Liver (tissue), 9 donors: ENCODE results near the gene LYRM4. TPM values are rescaled to one million over a fixed set of nuclear protein-coding genes. Genes with fewer than 3 reads are reported as not detected.

Experiments used
- DNase-seq: peaks from one replicate; pipeline ENCODE4 v3.0.0-alpha.2; 2017; ENCODE audit warnings: low spot score
- H3K27ac ChIP-seq, 2 donors: one replicate each; pipeline ENCODE4 v1.7.0; 2013; ENCODE audit warnings: inconsistent platforms in 2 of 2, low read length in 2 of 2, control low read depth in 1 of 2, low read depth in 1 of 2, mild to moderate bottlenecking in 1 of 2
- H3K27me3 ChIP-seq, 4 donors: one replicate each; pipeline versions ENCODE4 v1.6.1 to v1.7.0; 2013; ENCODE audit warnings: low read length in 3 of 4, inconsistent platforms in 1 of 4, mild to moderate bottlenecking in 1 of 4, moderate library complexity in 1 of 4; ENCODE audit not compliant: control insufficient read depth in 4 of 4, insufficient read depth in 4 of 4
- H3K36me3 ChIP-seq, 4 donors: one replicate each; pipeline versions ENCODE4 v1.6.1 to v1.7.0; 2013; ENCODE audit warnings: low read length in 3 of 4, mild to moderate bottlenecking in 3 of 4, low read depth in 1 of 4, moderate library complexity in 1 of 4; ENCODE audit not compliant: control insufficient read depth in 4 of 4, insufficient read depth in 3 of 4
- H3K4me1 ChIP-seq, 4 donors: one replicate each; pipeline versions ENCODE4 v1.6.1 to v1.7.0; 2013; ENCODE audit warnings: low read length in 3 of 4, mild to moderate bottlenecking in 3 of 4, moderate library complexity in 1 of 4; ENCODE audit not compliant: control insufficient read depth in 4 of 4, insufficient read depth in 4 of 4
- H3K4me3 ChIP-seq, 3 donors: one replicate each; pipeline versions ENCODE4 v1.6.1 to v1.7.0; 2013; ENCODE audit warnings: low read length in 3 of 3, control low read depth in 1 of 3, low read depth in 1 of 3, mild to moderate bottlenecking in 1 of 3
- H3K9ac ChIP-seq, 2 donors: one replicate each; pipeline ENCODE4 v1.7.0; 2013; ENCODE audit warnings: low read length in 2 of 2, mild to moderate bottlenecking in 2 of 2, moderate library complexity in 2 of 2, control low read depth in 1 of 2, low read depth in 1 of 2
- H3K9me3 ChIP-seq, 4 donors: one replicate each; pipeline versions ENCODE4 v1.6.1 to v1.7.0; 2013; ENCODE audit warnings: low read length in 3 of 4; ENCODE audit not compliant: control insufficient read depth in 4 of 4
- CTCF ChIP-seq: fragments of 150-350 bp; IDR thresholded peaks from 2 replicates; pipeline ENCODE4 v1.5.1; 2017; ENCODE audit warnings: improper control_type of control experiment, low read depth, low read length; ENCODE audit not compliant: missing input control
- EGR1 ChIP-seq, 2 donors: IDR thresholded peaks; 2 replicates each; pipeline ENCODE4 v1.6.1; 2016 to 2018; ENCODE audit warnings: antibody characterized with exemption in 2 of 2, low read depth in 2 of 2
- FOXA1 ChIP-seq: IDR thresholded peaks from 2 replicates; pipeline ENCODE4 v1.6.1; 2016; ENCODE audit warnings: antibody characterized with exemption
- FOXA2 ChIP-seq: IDR thresholded peaks from 2 replicates; pipeline ENCODE4 v1.6.1; 2016; ENCODE audit warnings: antibody characterized with exemption
- GABPA ChIP-seq, 2 donors: IDR thresholded peaks in 1 of 2; conservative IDR thresholded peaks in 1 of 2; 2 replicates each; pipeline ENCODE4 v1.6.1; 2016; ENCODE audit warnings: antibody characterized with exemption in 2 of 2, mild to moderate bottlenecking in 1 of 2, moderate library complexity in 1 of 2
- HNF4A ChIP-seq, 2 donors: conservative IDR thresholded peaks; 2 replicates each; pipeline ENCODE4 v1.6.1; 2016; ENCODE audit warnings: antibody characterized with exemption in 2 of 2, mild to moderate bottlenecking in 2 of 2
- HNF4G ChIP-seq: IDR thresholded peaks from 2 replicates; pipeline ENCODE4 v1.6.1; 2016; ENCODE audit warnings: antibody characterized with exemption
- JUND ChIP-seq, 2 donors: IDR thresholded peaks; 2 replicates each; pipeline ENCODE4 v1.6.1; 2016; ENCODE audit warnings: antibody characterized with exemption in 2 of 2
- MAX ChIP-seq: IDR thresholded peaks from 2 replicates; pipeline ENCODE4 v1.6.1; 2016; ENCODE audit warnings: antibody characterized with exemption
- NR2F2 ChIP-seq: IDR thresholded peaks from 2 replicates; pipeline ENCODE4 v1.6.1; 2016; ENCODE audit warnings: antibody characterized with exemption
- RAD21 ChIP-seq, 2 donors: IDR thresholded peaks; 2 replicates each; pipeline ENCODE4 v1.6.1; 2016; ENCODE audit warnings: antibody characterized with exemption in 2 of 2, mild to moderate bottlenecking in 2 of 2
- RXRA ChIP-seq, 2 donors: IDR thresholded peaks; 2 replicates each; pipeline ENCODE4 v1.6.1; 2017 to 2018; ENCODE audit warnings: antibody characterized with exemption in 2 of 2, mild to moderate bottlenecking in 1 of 2
- SP1 ChIP-seq: IDR thresholded peaks from 2 replicates; pipeline ENCODE4 v1.6.1; 2018; ENCODE audit warnings: antibody characterized with exemption, mild to moderate bottlenecking
- TAF1 ChIP-seq: conservative IDR thresholded peaks from 2 replicates; pipeline ENCODE4 v1.6.1; 2016; ENCODE audit warnings: antibody characterized with exemption, mild to moderate bottlenecking
- YY1 ChIP-seq: IDR thresholded peaks from 2 replicates; pipeline ENCODE4 v1.6.1; 2016; ENCODE audit warnings: antibody characterized with exemption, mild to moderate bottlenecking
- WGBS: extraction: QIAGEN DNeasy Blood & Tissue Kit; methylation state at CpG from one replicate; pipeline ENCODE4 v1.1.7; 2013; 5-methylcytosine and 5-hydroxymethylcytosine counted together
- polyA plus RNA-seq, 2 donors: library from polyadenylated mRNA; stranded (reverse) in 1 of 2; unstranded in 1 of 2; fragments of 200-250 nt in 1 of 2; fragments of >200 nt in 1 of 2; fragmentation: Nextera tagmentation in 1 of 2; extraction: Ambion mirVana in 1 of 2; gene quantifications; one replicate each; pipeline versions ENCODE4 v1.2.1 to v1.2.3, GENCODE V29; 2013 to 2015
- total RNA-seq, 2 donors: library from RNA; depleted of rRNA; stranded (reverse); fragments of >200 nt; gene quantifications; one replicate each; pipeline ENCODE4 v1.2.3, GENCODE V29; 2014
- TF ChIP-seq, protein P1 (sequence below): IDR thresholded peaks from 2 replicates; pipeline ENCODE4 v1.6.1; 2016; ENCODE audit warnings: antibody characterized with exemption
- TF ChIP-seq, protein P2 (sequence below): IDR thresholded peaks from 2 replicates; pipeline ENCODE4 v1.6.1; 2016; ENCODE audit warnings: antibody characterized with exemption, mild to moderate bottlenecking
- TF ChIP-seq, protein P3 (sequence below): IDR thresholded peaks from 2 replicates; pipeline ENCODE4 v1.6.1; 2016; ENCODE audit warnings: antibody characterized with exemption
- donor health status: healthy.
- donor health status: healthy.
- donor health status: healthy.
- donor health status: healthy.
- donor health status: healthy.

LYRM4 gene
- total and polyA plus RNA-seq, 4 donors: 4.4 to 13.1 (median 6.5) TPM

- no peaks in the 10 kb centered on the region for H3K36me3 ChIP-seq
- H3K4me1 ChIP-seq: peaks cover 0 to 13% (median 0%) of the 10 kb centered on the region in 4 donors
- no peaks in the 10 kb centered on the region for H3K27me3 ChIP-seq
- TF ChIP-seq CTCF (no peak), RAD21 (IDR thresholded peaks at IDR 0.05) (no peak), GABPA (IDR thresholded peaks at IDR 0.05 in 1 of 2, conservative IDR thresholded peaks at IDR 0.05 in 1 of 2) (no peak), TAF1 (no peak), EGR1 (IDR thresholded peaks at IDR 0.05; ENCODE audit: low read depth in 2 of 2) (no peak), NR2F2 (no peak), MAX (no peak), FOXA1 (no peak), JUND (IDR thresholded peaks at IDR 0.05) (no peak), YY1 (no peak), SP1 (no peak), HNF4G (no peak)
- TF ChIP-seq, protein P1, sequence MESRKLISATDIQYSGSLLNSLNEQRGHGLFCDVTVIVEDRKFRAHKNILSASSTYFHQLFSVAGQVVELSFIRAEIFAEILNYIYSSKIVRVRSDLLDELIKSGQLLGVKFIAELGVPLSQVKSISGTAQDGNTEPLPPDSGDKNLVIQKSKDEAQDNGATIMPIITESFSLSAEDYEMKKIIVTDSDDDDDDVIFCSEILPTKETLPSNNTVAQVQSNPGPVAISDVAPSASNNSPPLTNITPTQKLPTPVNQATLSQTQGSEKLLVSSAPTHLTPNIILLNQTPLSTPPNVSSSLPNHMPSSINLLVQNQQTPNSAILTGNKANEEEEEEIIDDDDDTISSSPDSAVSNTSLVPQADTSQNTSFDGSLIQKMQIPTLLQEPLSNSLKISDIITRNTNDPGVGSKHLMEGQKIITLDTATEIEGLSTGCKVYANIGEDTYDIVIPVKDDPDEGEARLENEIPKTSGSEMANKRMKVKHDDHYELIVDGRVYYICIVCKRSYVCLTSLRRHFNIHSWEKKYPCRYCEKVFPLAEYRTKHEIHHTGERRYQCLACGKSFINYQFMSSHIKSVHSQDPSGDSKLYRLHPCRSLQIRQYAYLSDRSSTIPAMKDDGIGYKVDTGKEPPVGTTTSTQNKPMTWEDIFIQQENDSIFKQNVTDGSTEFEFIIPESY: no peak
- TF ChIP-seq, protein P2, sequence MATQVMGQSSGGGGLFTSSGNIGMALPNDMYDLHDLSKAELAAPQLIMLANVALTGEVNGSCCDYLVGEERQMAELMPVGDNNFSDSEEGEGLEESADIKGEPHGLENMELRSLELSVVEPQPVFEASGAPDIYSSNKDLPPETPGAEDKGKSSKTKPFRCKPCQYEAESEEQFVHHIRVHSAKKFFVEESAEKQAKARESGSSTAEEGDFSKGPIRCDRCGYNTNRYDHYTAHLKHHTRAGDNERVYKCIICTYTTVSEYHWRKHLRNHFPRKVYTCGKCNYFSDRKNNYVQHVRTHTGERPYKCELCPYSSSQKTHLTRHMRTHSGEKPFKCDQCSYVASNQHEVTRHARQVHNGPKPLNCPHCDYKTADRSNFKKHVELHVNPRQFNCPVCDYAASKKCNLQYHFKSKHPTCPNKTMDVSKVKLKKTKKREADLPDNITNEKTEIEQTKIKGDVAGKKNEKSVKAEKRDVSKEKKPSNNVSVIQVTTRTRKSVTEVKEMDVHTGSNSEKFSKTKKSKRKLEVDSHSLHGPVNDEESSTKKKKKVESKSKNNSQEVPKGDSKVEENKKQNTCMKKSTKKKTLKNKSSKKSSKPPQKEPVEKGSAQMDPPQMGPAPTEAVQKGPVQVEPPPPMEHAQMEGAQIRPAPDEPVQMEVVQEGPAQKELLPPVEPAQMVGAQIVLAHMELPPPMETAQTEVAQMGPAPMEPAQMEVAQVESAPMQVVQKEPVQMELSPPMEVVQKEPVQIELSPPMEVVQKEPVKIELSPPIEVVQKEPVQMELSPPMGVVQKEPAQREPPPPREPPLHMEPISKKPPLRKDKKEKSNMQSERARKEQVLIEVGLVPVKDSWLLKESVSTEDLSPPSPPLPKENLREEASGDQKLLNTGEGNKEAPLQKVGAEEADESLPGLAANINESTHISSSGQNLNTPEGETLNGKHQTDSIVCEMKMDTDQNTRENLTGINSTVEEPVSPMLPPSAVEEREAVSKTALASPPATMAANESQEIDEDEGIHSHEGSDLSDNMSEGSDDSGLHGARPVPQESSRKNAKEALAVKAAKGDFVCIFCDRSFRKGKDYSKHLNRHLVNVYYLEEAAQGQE: no peak
- TF ChIP-seq, protein P3, sequence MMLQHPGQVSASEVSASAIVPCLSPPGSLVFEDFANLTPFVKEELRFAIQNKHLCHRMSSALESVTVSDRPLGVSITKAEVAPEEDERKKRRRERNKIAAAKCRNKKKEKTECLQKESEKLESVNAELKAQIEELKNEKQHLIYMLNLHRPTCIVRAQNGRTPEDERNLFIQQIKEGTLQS: no peak
- H3K9ac ChIP-seq: no peak overlapping the region
- DNase-seq: no peak
- no peak overlapping the region for H3K27ac ChIP-seq
- WGBS: 51% methylated on average over 2 of the region's 2 CpGs
- no peak overlapping the region for H3K4me3 ChIP-seq
- H3K9me3 ChIP-seq: no peaks in the 10 kb centered on the region
Observed at GRCh38 chr6:5071216-5071615, 189.5 kb downstream of the LYRM4 start.

DNA sequence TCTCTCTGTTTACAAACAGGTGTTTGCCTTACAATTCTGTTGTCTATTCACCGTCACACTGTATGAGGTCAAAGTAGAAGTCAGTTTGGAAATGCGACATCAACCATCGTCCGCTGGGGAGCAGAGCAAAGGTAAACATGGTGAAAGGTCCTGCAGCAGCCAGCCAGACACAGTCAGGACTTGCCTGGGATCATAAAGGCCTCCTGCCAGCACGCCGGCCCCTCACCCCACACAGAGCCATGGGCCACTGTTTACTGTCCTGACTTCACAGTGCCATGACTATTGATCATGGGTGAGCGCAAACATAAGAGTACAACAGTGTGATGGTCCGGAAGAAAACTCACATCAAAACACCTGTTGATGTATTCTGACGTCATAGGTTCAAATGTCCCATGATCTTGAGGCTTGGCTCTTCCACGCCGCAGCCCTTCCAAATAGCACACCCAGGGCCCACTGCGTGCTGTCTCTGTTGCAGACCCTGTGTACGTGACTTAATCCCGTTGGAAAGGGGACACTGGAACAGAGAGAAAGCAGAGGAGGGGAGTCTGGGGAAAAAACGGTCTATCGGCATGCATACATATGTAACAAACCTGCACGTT, 192.5 kb downstream of the LYRM4 start:
- H3K27me3 ChIP-seq: no peaks in the 10 kb centered on the region
- H3K4me3 ChIP-seq: no peak overlapping the region
- WGBS: 36% methylated on average over 17 of the region's 17 CpGs
- no peaks in the 10 kb centered on the region for H3K36me3 ChIP-seq
- H3K4me1 ChIP-seq: peaks cover 0 to 13% (median 0%) of the 10 kb centered on the region in 4 donors
- H3K9ac ChIP-seq: peak overlapping the region in 1 of 2 donors; percentile 84
- peak; percentile 72 for DNase-seq
- peak overlapping the region; percentile 90 to 93 for H3K27ac ChIP-seq
- H3K9me3 ChIP-seq: no peaks in the 10 kb centered on the region
- TF ChIP-seq, protein P1: peak; percentile 92
- peak; percentile 40 to 72 for TF ChIP-seq GABPA (IDR thresholded peaks at IDR 0.05 in 1 of 2, conservative IDR thresholded peaks at IDR 0.05 in 1 of 2)
- TF ChIP-seq YY1: peak; percentile 87
- TF ChIP-seq CTCF: no peak
- peak; percentile 86 to 93 for TF ChIP-seq JUND (IDR thresholded peaks at IDR 0.05)
- TF ChIP-seq FOXA2: peak; percentile 99
- TF ChIP-seq TAF1: no peak
- TF ChIP-seq, protein P3: peak; percentile 80
- TF ChIP-seq FOXA1: peak; percentile 100
- peak; percentile 96 to 99 for TF ChIP-seq RXRA (IDR thresholded peaks at IDR 0.05)
- peak; percentile 92 to 96 for TF ChIP-seq HNF4A (conservative IDR thresholded peaks at IDR 0.05)
- TF ChIP-seq SP1: peak; percentile 100
- TF ChIP-seq HNF4G: peak; percentile 76
- peak; percentile 63 to 64 for TF ChIP-seq RAD21 (IDR thresholded peaks at IDR 0.05)
- TF ChIP-seq EGR1 (IDR thresholded peaks at IDR 0.05; ENCODE audit: low read depth in 2 of 2): peak; percentile 34 to 84
